SU-DHL-6 (cell line): ENCODE results near the gene PLXNA2.

Experiments used
- EZH2phosphoT487 ChIP-seq: fragments of 200-600 bp; sonication (generic), shearing (Covaris generic); conservative IDR thresholded peaks from 2 replicates; pipeline ENCODE4 v1.6.1; 2018; ENCODE audit warnings: mild to moderate bottlenecking, antibody characterized with exemption, low read length, moderate library complexity, mixed read lengths
- TF ChIP-seq, protein P1 (sequence below): fragments of 200-600 bp; sonication (generic); IDR thresholded peaks from one replicate; pipeline ENCODE4 v1.5.1; 2017; ENCODE audit warnings: antibody characterized with exemption, mild to moderate bottlenecking, low read length, moderate library complexity; ENCODE audit not compliant: insufficient read depth, poor library complexity, severe bottlenecking

DNA sequence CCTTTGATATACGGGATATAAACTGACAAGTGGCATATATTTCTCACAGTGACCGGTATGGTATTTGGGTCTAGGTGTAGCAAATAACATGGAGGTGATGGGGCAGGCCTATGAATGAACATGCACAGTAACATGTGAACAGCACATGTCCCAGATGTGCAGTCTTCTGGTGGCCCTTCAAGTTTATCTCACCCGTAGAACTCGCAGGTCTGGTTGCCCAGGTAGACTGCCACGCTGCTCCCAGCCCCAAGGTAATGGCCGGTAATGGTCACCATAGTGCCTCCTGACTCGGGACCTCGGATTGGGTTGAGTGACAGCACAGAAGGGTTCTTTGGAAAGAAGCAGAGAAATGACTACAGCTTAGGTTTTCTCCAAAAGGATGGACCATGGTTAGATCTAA is 192.0 kb downstream of the PLXNA2 start:
- TF ChIP-seq, protein P1, sequence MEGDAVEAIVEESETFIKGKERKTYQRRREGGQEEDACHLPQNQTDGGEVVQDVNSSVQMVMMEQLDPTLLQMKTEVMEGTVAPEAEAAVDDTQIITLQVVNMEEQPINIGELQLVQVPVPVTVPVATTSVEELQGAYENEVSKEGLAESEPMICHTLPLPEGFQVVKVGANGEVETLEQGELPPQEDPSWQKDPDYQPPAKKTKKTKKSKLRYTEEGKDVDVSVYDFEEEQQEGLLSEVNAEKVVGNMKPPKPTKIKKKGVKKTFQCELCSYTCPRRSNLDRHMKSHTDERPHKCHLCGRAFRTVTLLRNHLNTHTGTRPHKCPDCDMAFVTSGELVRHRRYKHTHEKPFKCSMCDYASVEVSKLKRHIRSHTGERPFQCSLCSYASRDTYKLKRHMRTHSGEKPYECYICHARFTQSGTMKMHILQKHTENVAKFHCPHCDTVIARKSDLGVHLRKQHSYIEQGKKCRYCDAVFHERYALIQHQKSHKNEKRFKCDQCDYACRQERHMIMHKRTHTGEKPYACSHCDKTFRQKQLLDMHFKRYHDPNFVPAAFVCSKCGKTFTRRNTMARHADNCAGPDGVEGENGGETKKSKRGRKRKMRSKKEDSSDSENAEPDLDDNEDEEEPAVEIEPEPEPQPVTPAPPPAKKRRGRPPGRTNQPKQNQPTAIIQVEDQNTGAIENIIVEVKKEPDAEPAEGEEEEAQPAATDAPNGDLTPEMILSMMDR = no peak
- TF ChIP-seq EZH2phosphoT487 = no peak
